Fibroblast of skin of left quadriceps (primary cell): ENCODE results near the gene SLC5A9.
"Not testable (repeated sequence)": the region's sequence is repeated elsewhere in the genome, so short reads cannot be mapped to it uniquely, and the experiment has no call there.

Experiments used
- DNase-seq, 2 experiments: peaks; one replicate each; pipeline ENCODE4 v3.0.0-alpha.2; 2013; ENCODE audit warnings: low read depth in 2 of 2

Gene SLC5A9

GRCh38 chr1:48214366-48214765 lies 8.2 kb upstream of the SLC5A9 start:
- DNase-seq: not testable (repeated sequence)

GRCh38 chr1:48214820-48215219 lies 7.7 kb upstream of the SLC5A9 start:
- DNase-seq: no peak

GRCh38 chr1:48215222-48215621 lies 7.3 kb upstream of the SLC5A9 start:
- no peak for DNase-seq

GRCh38 chr1:48215889-48216288 lies 6.6 kb upstream of the SLC5A9 start:
- DNase-seq: no peak

GRCh38 chr1:48216313-48216712 lies 6.2 kb upstream of the SLC5A9 start:
- no peak for DNase-seq

GRCh38 chr1:48216941-48217340 lies 5.6 kb upstream of the SLC5A9 start:
- no peak for DNase-seq

GRCh38 chr1:48217856-48218255 lies 4.7 kb upstream of the SLC5A9 start:
- no peak for DNase-seq

- DNase-seq: no peak
Measured at GRCh38 chr1:48219803-48220202, 2.7 kb upstream of the SLC5A9 start.

- no peak for DNase-seq
Measured at GRCh38 chr1:48221122-48221521, 1.4 kb upstream of the SLC5A9 start.

- no peak for DNase-seq
Measured at GRCh38 chr1:48221657-48222056, 859 bp upstream of the SLC5A9 start.

GRCh38 chr1:48223366-48224240 lies 1.1 kb downstream of the SLC5A9 start:
- no peak for DNase-seq

- DNase-seq: no peak
Measured at GRCh38 chr1:48224791-48225190, 2.3 kb downstream of the SLC5A9 start.

GRCh38 chr1:48225579-48225978 lies 3.1 kb downstream of the SLC5A9 start:
- DNase-seq: no peak

GRCh38 chr1:48227165-48228013 lies 4.9 kb downstream of the SLC5A9 start:
- DNase-seq: no peak

- DNase-seq: no peak
Measured at GRCh38 chr1:48228156-48228555, 5.6 kb downstream of the SLC5A9 start.

GRCh38 chr1:48229317-48229716 lies 6.8 kb downstream of the SLC5A9 start:
- DNase-seq: no peak

- DNase-seq: no peak
Measured at GRCh38 chr1:48230236-48230635, 7.7 kb downstream of the SLC5A9 start.

- no peak for DNase-seq
Measured at GRCh38 chr1:48232722-48233121, 10.2 kb downstream of the SLC5A9 start.

GRCh38 chr1:48233666-48234485 lies 11.4 kb downstream of the SLC5A9 start:
- DNase-seq: no peak

GRCh38 chr1:48235652-48236051 lies 13.1 kb downstream of the SLC5A9 start:
- no peak for DNase-seq

GRCh38 chr1:48236716-48237470 lies 14.4 kb downstream of the SLC5A9 start:
- peak in 1 of 2 experiments; percentile 6 for DNase-seq
